HL-60/S4 treated with retinoic acid at 250 ng/mL for 4 days and 3 days (cell line): Measurements from ENCODE around the gene C20orf202.

ENCODE experiments used
- in situ Hi-C: fragments of 300-500 bp; cut with MboI; formaldehyde crosslinking; loops from 2 replicates; pipeline ENCODE4 v1.7.0; 2022; ENCODE audit warnings: low sequenced_read_pairs

C20orf202 gene

DNA sequence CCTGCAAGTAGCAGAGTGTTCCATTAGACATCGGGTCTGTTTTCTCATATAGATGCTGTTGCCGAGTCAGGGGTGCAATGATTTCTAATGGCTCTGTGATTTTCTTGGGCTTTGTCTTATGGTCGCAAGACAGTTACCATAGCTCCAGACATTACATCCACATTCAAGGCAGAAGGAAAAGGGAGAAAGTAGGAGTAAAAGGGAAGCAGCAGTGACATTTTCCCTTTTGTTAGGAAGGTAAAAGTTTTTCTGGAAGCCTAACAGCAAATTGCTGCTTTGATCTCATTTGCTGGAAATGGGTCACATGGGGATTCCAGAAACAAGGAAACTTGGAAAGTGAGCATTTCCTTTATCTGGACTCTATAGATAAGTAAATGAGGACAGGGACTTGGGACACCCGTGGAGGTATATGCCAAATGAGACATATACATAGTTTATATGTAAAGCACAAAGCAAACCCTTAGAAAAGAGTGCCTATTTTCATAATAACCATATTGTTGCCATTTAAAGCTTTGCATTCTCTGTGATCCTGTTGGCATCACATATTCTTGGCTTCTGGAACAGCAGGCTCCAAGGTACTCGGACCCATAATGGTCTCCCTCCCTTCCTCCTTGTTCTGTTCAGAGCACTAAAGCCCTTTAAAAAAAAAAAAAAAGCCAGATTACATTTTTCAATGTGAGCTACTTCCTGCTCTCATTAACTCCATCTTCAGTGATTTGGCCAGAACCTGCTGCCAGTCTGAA is at the start of gene C20orf202:
TSS of gene C20orf202 (plus strand) at position 693 of the 743 bp plus-strand sequence. CDS start 132 bp downstream, outside the sequence.
- in situ Hi-C loops = no loop called here

GRCh38 chr20:1154226-1154625 is 49.0 kb upstream of the C20orf202 start:
- in situ Hi-C loops = no loop called here

DNA sequence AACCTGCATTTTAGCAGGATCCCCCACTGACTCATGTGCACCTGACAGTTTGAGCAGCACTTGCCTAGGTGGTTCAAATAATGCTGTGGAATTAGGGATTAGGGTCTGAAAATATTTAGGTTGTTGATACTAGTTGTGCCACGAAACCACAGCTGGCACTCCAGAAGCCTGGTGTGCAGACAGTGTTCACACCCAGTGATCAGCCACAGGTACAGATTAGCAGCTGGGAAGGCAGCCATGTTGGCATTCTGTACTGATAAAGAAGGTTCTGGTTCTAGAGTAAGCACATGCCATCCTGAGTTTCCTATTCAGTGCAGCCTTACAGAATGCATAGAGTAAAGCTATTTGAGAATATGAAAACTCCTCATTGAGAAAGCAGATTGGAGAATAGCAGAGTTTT is 48.6 kb upstream of the C20orf202 start:
- in situ Hi-C loops = no loop called here

GRCh38 chr20:1155342-1155741 is 47.9 kb upstream of the C20orf202 start:
- in situ Hi-C loops = no loop called here

DNA sequence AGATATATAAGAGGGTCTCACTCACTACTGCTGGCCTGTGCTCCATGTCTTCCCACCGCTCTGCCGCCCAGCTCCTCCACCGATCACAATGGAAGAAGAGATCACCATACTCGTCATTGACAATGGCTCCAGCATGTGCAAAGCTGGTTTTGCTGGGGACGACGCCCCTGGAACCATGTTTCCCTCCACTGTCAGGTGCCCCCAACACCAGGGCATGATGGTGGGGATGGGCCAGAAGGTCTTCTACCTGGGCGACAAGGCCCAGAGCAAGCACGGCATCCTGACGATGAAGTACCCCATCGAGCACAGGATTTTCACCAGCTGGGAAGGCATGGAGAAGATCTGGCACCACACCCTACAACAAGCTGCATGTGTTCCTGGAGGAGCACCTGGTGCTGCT is 42.8 kb upstream of the C20orf202 start:
- in situ Hi-C loops = no loop called here

- in situ Hi-C loops = no loop called here
These were observed 42.3 kb upstream of the C20orf202 start for GRCh38 chr20:1160991-1161390.

GRCh38 chr20:1163105-1163504 is 40.1 kb upstream of the C20orf202 start:
- in situ Hi-C loops = no loop called here

- in situ Hi-C loops = no loop called here
These were observed 39.6 kb upstream of the C20orf202 start for GRCh38 chr20:1163653-1164052.

- in situ Hi-C loops = no loop called here
These were observed 38.4 kb upstream of the C20orf202 start for GRCh38 chr20:1164871-1165270.

- in situ Hi-C loops = no loop called here
These were observed 37.7 kb upstream of the C20orf202 start for GRCh38 chr20:1165521-1165920.

DNA sequence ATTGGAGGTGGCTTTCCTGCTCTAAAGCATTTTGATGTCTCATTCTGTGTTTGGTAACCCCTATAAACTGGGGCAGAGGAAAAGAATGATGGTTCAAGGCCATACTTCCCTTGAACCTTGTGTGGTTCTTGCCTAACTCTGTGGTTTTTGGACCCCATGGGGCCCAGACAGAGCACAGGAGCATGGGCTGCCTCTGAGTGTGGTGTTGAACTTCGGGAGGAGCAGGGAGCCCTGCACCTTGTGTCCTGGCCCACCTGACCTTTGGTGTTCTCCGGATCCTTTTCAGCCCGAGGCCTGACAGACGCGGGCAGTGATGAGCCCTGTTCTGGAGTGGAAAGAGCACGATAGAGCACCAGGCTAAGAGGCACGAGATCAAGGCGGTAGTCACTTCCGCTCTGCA is 37.3 kb upstream of the C20orf202 start:
- in situ Hi-C loops = no loop called here

DNA sequence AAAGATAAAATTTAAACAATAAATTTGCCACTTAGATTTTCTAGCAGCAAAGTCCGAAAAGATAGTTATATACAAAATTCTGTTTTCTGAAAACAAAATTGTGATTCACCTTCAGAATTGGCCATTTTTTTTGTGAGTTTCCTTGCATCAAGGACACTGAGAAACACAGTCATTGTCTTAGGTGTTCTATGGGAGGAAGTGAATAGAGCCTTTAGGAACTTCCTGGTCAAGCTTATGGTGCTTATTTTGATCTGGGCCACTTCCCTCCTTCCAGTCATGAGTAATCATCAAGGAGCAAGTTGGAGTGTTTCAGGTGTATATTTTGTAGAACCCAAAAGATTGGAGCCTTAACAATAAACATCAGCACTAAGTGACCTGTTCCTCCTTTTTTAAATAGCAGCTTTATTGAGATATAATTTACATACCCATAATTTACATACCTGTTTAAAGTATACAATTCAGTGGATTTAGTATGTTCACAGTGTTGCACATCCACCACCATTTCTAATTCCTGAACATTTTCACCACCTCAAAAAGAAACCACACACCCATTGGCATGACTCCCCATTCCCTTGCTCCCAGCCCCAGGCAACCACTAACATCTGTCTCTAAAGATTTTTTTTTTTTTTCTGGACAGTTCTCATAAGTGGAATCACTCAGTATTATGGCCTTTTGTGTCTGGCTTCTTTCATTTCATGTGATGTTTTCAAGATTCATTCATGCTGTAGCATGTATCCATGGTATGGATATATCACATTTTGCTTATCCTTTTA is 36.1 kb upstream of the C20orf202 start:
- in situ Hi-C loops = no loop called here

DNA sequence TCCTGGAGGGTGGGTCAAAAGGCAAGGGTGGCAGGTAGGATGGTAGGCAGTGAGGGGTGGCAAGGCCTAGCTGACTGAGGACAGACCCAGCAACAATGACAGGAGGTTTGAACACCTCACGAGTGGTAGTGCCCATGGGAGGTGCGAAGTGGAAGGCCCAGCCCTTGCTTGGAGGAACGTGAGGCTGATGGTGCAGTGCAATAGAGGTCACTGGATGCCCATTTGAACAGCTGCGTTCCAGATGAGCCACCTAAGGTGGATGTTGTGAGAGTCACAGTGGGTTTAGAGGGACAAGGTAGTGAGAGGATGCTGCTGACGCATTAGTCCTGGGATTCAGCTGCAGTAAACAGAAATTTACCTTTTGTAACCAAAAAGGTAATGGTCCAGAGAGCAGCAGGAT is 34.0 kb upstream of the C20orf202 start:
- in situ Hi-C loops = no loop called here

- in situ Hi-C loops = no loop called here
These were observed 31.7 kb upstream of the C20orf202 start for GRCh38 chr20:1171461-1172093.

GRCh38 chr20:1173698-1174097 is 29.6 kb upstream of the C20orf202 start:
- in situ Hi-C loops = no loop called here

- in situ Hi-C loops = loop anchor here (25.0 kb wide), 1 partner anchor 362 kb away; no protein-coding TSS in a partner anchor
These were observed 28.5 kb upstream of the C20orf202 start for GRCh38 chr20:1174787-1175186.

GRCh38 chr20:1177680-1178079 is 25.6 kb upstream of the C20orf202 start:
- in situ Hi-C loops = loop anchor here (25.0 kb wide), 1 partner anchor 365 kb away; no protein-coding TSS in a partner anchor

GRCh38 chr20:1178103-1178502 is 25.2 kb upstream of the C20orf202 start:
- in situ Hi-C loops = loop anchor here (25.0 kb wide), 1 partner anchor 366 kb away; no protein-coding TSS in a partner anchor

GRCh38 chr20:1178623-1179022 is 24.6 kb upstream of the C20orf202 start:
- in situ Hi-C loops = loop anchor here (25.0 kb wide), 1 partner anchor 366 kb away; no protein-coding TSS in a partner anchor

GRCh38 chr20:1180949-1181348 is 22.3 kb upstream of the C20orf202 start:
- in situ Hi-C loops = loop anchor here (25.0 kb wide), 1 partner anchor 369 kb away; no protein-coding TSS in a partner anchor

DNA sequence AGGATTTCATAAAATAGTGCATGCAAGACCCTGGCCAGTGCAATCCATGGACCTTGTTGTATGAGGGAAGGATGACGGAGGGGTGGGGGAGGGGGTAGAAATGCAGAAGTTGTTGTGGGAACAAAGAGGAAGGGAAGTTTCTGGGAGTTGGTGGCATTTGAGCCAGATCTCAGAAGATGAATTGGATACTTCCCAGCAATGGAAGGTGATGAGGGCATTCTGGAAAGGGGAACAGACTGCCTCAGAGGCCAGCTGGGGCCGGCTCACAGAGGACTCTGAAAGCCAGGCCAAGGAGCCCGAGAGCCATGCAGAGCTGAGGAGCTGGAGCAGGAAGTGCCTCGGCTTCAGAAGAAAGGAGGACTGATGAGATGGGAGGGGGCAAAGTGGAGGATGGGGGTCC is 21.1 kb upstream of the C20orf202 start:
- in situ Hi-C loops = loop anchor here (25.0 kb wide), 1 partner anchor 370 kb away; no protein-coding TSS in a partner anchor
